ENCODE data around the gene DNAJB1.

GRCh38 chr19:14515501-14516047 is 2.6 kb downstream of the DNAJB1 start:
- TF ChIP-seq MAFK (IDR thresholded peaks at IDR 0.05; ENCODE audit: low read depth, low read length) (no peak), NFE2L2 (IDR thresholded peaks at IDR 0.05; ENCODE audit: low read depth, low read length) (no peak), POLR2A (IDR thresholded peaks at IDR 0.05; ENCODE audit: low read depth, low read length) (0 out of 2 replicates have a peak, but pooled peaks have one; percentile 36), MAZ (IDR thresholded peaks at IDR 0.05; ENCODE audit: borderline replicate concordance, low read depth, low read length) (no peak), SMC3 (IDR thresholded peaks at IDR 0.05; ENCODE audit: low read depth, low read length) (no peak), FOS (IDR thresholded peaks at IDR 0.05; ENCODE audit: low read depth, low read length) (no peak), RAD21 (IDR thresholded peaks at IDR 0.05; ENCODE audit: low read length) (no peak), RCOR1 (IDR thresholded peaks at IDR 0.05; ENCODE audit: insufficient replicate concordance, low read length) (no peak), USF2 (IDR thresholded peaks at IDR 0.05; ENCODE audit: low read depth, low read length) (no peak), CEBPB (IDR thresholded peaks at IDR 0.05; ENCODE audit: low read depth, low read length) (no peak), MXI1 (IDR thresholded peaks at IDR 0.05; ENCODE audit: borderline replicate concordance, low read depth, low read length) (no peak)
- TF ChIP-seq, protein P1, sequence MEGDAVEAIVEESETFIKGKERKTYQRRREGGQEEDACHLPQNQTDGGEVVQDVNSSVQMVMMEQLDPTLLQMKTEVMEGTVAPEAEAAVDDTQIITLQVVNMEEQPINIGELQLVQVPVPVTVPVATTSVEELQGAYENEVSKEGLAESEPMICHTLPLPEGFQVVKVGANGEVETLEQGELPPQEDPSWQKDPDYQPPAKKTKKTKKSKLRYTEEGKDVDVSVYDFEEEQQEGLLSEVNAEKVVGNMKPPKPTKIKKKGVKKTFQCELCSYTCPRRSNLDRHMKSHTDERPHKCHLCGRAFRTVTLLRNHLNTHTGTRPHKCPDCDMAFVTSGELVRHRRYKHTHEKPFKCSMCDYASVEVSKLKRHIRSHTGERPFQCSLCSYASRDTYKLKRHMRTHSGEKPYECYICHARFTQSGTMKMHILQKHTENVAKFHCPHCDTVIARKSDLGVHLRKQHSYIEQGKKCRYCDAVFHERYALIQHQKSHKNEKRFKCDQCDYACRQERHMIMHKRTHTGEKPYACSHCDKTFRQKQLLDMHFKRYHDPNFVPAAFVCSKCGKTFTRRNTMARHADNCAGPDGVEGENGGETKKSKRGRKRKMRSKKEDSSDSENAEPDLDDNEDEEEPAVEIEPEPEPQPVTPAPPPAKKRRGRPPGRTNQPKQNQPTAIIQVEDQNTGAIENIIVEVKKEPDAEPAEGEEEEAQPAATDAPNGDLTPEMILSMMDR (conservative IDR thresholded peaks at IDR 0.05; ENCODE audit: low read depth, low read length): no peak

Data from IMR-90 (cell line).